ENCODE results near the gene ASCC2. TPM values are rescaled to one million over a fixed set of nuclear protein-coding genes. Genes with fewer than 3 reads are reported as not detected.

The ASCC2 gene
- total RNA-seq, 1 donor from 2014 or later: 85.5 TPM

- peak; percentile 99 for DNase-seq (ENCODE audit: low spot score)
- Mint-ChIP-seq H3K27ac (ENCODE audit: unreplicated experiment) (peak within 1 kb of the TSS; percentile 87), H3K36me3 (ENCODE audit: low read depth, unreplicated experiment) (no peaks in the 10 kb centered on the region), H3K4me3 (ENCODE audit: unreplicated experiment) (peak within 1 kb of the TSS; percentile 98), H3K9me3 (ENCODE audit: unreplicated experiment) (no peaks in the 10 kb centered on the region), H3K4me1 (ENCODE audit: unreplicated experiment) (peaks cover 7% of the 10 kb centered on the region), H3K27me3 (ENCODE audit: unreplicated experiment) (no peaks in the 10 kb centered on the region)
- TF ChIP-seq, protein P1, sequence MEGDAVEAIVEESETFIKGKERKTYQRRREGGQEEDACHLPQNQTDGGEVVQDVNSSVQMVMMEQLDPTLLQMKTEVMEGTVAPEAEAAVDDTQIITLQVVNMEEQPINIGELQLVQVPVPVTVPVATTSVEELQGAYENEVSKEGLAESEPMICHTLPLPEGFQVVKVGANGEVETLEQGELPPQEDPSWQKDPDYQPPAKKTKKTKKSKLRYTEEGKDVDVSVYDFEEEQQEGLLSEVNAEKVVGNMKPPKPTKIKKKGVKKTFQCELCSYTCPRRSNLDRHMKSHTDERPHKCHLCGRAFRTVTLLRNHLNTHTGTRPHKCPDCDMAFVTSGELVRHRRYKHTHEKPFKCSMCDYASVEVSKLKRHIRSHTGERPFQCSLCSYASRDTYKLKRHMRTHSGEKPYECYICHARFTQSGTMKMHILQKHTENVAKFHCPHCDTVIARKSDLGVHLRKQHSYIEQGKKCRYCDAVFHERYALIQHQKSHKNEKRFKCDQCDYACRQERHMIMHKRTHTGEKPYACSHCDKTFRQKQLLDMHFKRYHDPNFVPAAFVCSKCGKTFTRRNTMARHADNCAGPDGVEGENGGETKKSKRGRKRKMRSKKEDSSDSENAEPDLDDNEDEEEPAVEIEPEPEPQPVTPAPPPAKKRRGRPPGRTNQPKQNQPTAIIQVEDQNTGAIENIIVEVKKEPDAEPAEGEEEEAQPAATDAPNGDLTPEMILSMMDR (IDR thresholded peaks at IDR 0.05; ENCODE audit: unreplicated experiment): peak; percentile 71
Observed at GRCh38 chr22:29883045-29883774, 45.1 kb upstream of the ASCC2 start, which contains the start of gene MTMR3. TSS of gene MTMR3 (plus strand) at chr22:29883174. CDS start at chr22:29971060, 87,886 bp downstream.

- Mint-ChIP-seq H3K27ac (ENCODE audit: unreplicated experiment) (no peak overlapping the region), H3K36me3 (ENCODE audit: low read depth, unreplicated experiment) (no peaks in the 10 kb centered on the region), H3K4me3 (ENCODE audit: unreplicated experiment) (peak overlapping the region; percentile 74), H3K4me1 (ENCODE audit: unreplicated experiment) (peaks cover 7% of the 10 kb centered on the region), H3K9me3 (ENCODE audit: unreplicated experiment) (no peaks in the 10 kb centered on the region), H3K27me3 (ENCODE audit: unreplicated experiment) (no peaks in the 10 kb centered on the region)
- DNase-seq (ENCODE audit: low spot score): no peak
- TF ChIP-seq, protein P1 (IDR thresholded peaks at IDR 0.05; ENCODE audit: unreplicated experiment): no peak
Observed at GRCh38 chr22:29882716-29883044, 44.6 kb upstream of the ASCC2 start.

DNA sequence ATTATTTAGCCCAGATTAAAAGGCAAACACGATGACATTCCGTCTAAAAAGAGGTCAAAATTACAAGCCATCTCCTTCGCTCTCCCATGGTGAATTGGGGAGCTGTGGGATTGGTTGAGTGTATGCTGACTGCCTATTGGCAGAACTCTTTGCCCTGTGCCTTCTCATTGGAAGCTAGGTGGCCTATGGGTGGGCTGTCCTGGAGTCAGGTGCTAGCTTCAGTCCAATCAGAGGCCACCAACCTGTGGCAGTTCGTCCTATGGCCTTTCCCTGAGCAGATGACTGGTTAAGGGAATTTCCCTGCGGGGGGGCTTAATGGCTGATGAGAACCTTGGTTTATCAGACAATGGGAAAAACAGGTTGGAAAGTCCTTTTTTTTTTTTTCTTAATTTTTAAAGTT, 41.7 kb upstream of the ASCC2 start:
- no peak for DNase-seq (ENCODE audit: low spot score)
- Mint-ChIP-seq H3K36me3 (ENCODE audit: low read depth, unreplicated experiment) (no peaks in the 10 kb centered on the region), H3K27me3 (ENCODE audit: unreplicated experiment) (no peaks in the 10 kb centered on the region), H3K9me3 (ENCODE audit: unreplicated experiment) (no peaks in the 10 kb centered on the region), H3K27ac (ENCODE audit: unreplicated experiment) (no peak overlapping the region), H3K4me3 (ENCODE audit: unreplicated experiment) (no peak overlapping the region), H3K4me1 (ENCODE audit: unreplicated experiment) (peaks cover 7% of the 10 kb centered on the region)
- TF ChIP-seq, protein P1 (IDR thresholded peaks at IDR 0.05; ENCODE audit: unreplicated experiment): no peak

DNA sequence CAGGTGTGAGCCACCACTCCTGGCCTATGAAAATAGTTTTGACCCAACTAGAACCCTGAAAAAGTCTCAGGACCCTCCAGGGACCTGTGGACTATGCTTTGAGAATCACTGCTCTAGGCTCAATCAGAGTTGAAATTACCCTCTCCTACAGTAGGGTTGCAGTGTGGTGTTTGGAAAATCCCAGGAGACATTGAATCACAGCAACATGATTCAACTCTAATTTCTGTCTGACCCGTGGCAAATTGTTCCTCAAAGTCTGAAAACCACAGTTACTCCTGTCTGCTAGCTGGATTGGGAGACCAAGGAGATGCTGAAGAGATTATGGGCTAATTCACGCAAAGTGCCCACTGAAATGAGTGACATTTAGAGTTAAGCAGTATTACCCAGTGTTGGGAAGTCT, 39.5 kb upstream of the ASCC2 start:
- no peak for DNase-seq (ENCODE audit: low spot score)
- H3K27ac Mint-ChIP-seq (ENCODE audit: unreplicated experiment): no peak overlapping the region

GRCh38 chr22:29873943-29874342, 35.9 kb upstream of the ASCC2 start:
- no peaks in the 10 kb centered on the region for H3K27me3 Mint-ChIP-seq (ENCODE audit: unreplicated experiment)
- TF ChIP-seq, protein P1 (IDR thresholded peaks at IDR 0.05; ENCODE audit: unreplicated experiment): no peak
- no peak overlapping the region for H3K4me3 Mint-ChIP-seq (ENCODE audit: unreplicated experiment)
- no peaks in the 10 kb centered on the region for H3K36me3 Mint-ChIP-seq (ENCODE audit: low read depth, unreplicated experiment)
- H3K4me1 Mint-ChIP-seq (ENCODE audit: unreplicated experiment): no peaks in the 10 kb centered on the region
- DNase-seq (ENCODE audit: low spot score): no peak
- no peaks in the 10 kb centered on the region for H3K9me3 Mint-ChIP-seq (ENCODE audit: unreplicated experiment)
- no peak overlapping the region for H3K27ac Mint-ChIP-seq (ENCODE audit: unreplicated experiment)

More for the DNA sequence above, 39.5 kb upstream of the ASCC2 start:
- H3K27me3 Mint-ChIP-seq (ENCODE audit: unreplicated experiment): no peaks in the 10 kb centered on the region
- H3K4me1 Mint-ChIP-seq (ENCODE audit: unreplicated experiment): no peaks in the 10 kb centered on the region
- no peaks in the 10 kb centered on the region for H3K9me3 Mint-ChIP-seq (ENCODE audit: unreplicated experiment)
- TF ChIP-seq, protein P1 (IDR thresholded peaks at IDR 0.05; ENCODE audit: unreplicated experiment): no peak
- no peak overlapping the region for H3K4me3 Mint-ChIP-seq (ENCODE audit: unreplicated experiment)
- H3K36me3 Mint-ChIP-seq (ENCODE audit: low read depth, unreplicated experiment): no peaks in the 10 kb centered on the region

All from endothelial cell (in vitro differentiated cells).